Left ventricle myocardium superior (tissue), 1 donor: Measurements from ENCODE around the gene COL17A1. TPM values are rescaled to one million over a fixed set of nuclear protein-coding genes. Genes with fewer than 3 reads are reported as not detected.

ENCODE experiments used
- ATAC-seq: fragments of 200-7000 bp; cut with Tn5 transposase; one replicate; pipeline ENCODE4 v1.9.1; 2020; ENCODE audit warnings: mild to moderate bottlenecking, moderate library complexity
- DNase-seq: peaks from one replicate; pipeline ENCODE4 v3.0.0-alpha.2; 2020
- intact Hi-C: fragments of 100-400 bp; cut with micrococcal nuclease; formaldehyde crosslinking; loops from one replicate; pipeline ENCODE4 v1.11.0; 2022
- total RNA-seq: library from RNA; stranded (reverse); fragmentation: NEBNext Ultra II Directional; extraction: Animal tissue kit (Norgen Biotek cat#: 25700); gene quantifications from one replicate; pipeline ENCODE4 v1.2.1, GENCODE V29; 2021
- donor health status: DM: no; HTN: yes; CAD: no; lungs with severe emphysema.

COL17A1 gene
- total RNA-seq, 1 donor from 2014 or later, result 0.32 TPM

GRCh38 chr10:104059364-104059763, 26.3 kb downstream of the COL17A1 start:
- intact Hi-C loops, result no loop called here
- no peak for ATAC-seq

GRCh38 chr10:104057717-104058116, 28.0 kb downstream of the COL17A1 start:
- ATAC-seq (no peak), DNase-seq (no peak)
- intact Hi-C loops, result no loop called here

More at GRCh38 chr10:104059364-104059763, 26.3 kb downstream of the COL17A1 start:
- no peak for DNase-seq

- no peak for ATAC-seq
- no peak for DNase-seq
- intact Hi-C loops, result no loop called here
Measured at GRCh38 chr10:104056619-104057273, 28.9 kb downstream of the COL17A1 start.

- intact Hi-C loops, result no loop called here
- DNase-seq, result no peak
- ATAC-seq, result no peak
Measured at GRCh38 chr10:104054430-104054829, 31.2 kb downstream of the COL17A1 start.

GRCh38 chr10:104053201-104053600, 32.5 kb downstream of the COL17A1 start:
- intact Hi-C loops, result no loop called here
- DNase-seq (no peak), ATAC-seq (no peak)

GRCh38 chr10:104052431-104052830, 33.2 kb downstream of the COL17A1 start:
- no peak for DNase-seq
- ATAC-seq, result no peak
- intact Hi-C loops, result no loop called here

- no peak for DNase-seq
- intact Hi-C loops, result no loop called here
- no peak for ATAC-seq
Measured at GRCh38 chr10:104049504-104050250, 36.0 kb downstream of the COL17A1 start.

GRCh38 chr10:104046651-104047050, 39.0 kb downstream of the COL17A1 start:
- intact Hi-C loops, result no loop called here
- ATAC-seq (no peak), DNase-seq (no peak)

- DNase-seq (no peak), ATAC-seq (peak; percentile 84)
- intact Hi-C loops, result no loop called here
Measured at GRCh38 chr10:104045151-104046089, 40.3 kb downstream of the COL17A1 start.

- intact Hi-C loops, result no loop called here
- DNase-seq, result no peak
- no peak for ATAC-seq
Measured at GRCh38 chr10:104043854-104044253, 41.8 kb downstream of the COL17A1 start.

- DNase-seq (no peak), ATAC-seq (no peak)
- intact Hi-C loops, result no loop called here
Measured at GRCh38 chr10:104043185-104043830, 42.4 kb downstream of the COL17A1 start.

- DNase-seq (no peak), ATAC-seq (no peak)
- intact Hi-C loops, result no loop called here
Measured at GRCh38 chr10:104041891-104042535, 43.7 kb downstream of the COL17A1 start.

GRCh38 chr10:104040862-104041789, 44.6 kb downstream of the COL17A1 start:
- intact Hi-C loops, result no loop called here
- DNase-seq (no peak), ATAC-seq (no peak)

GRCh38 chr10:104040382-104040781, 45.3 kb downstream of the COL17A1 start:
- no peak for ATAC-seq
- DNase-seq, result no peak
- intact Hi-C loops, result no loop called here

GRCh38 chr10:104038958-104039752, 46.5 kb downstream of the COL17A1 start:
- DNase-seq (no peak), ATAC-seq (no peak)
- intact Hi-C loops, result no loop called here

GRCh38 chr10:104038537-104038936, 47.1 kb downstream of the COL17A1 start:
- no peak for ATAC-seq
- intact Hi-C loops, result no loop called here
- DNase-seq, result no peak
